GM18526 (cell line): ENCODE results near the gene RASAL2.

Experiments
- POLR2A ChIP-seq: IDR thresholded peaks from 3 replicates; pipeline ENCODE4 v1.6.1; 2011; ENCODE audit not compliant: insufficient read length; ENCODE audit errors: extremely low read depth

The RASAL2 gene

DNA sequence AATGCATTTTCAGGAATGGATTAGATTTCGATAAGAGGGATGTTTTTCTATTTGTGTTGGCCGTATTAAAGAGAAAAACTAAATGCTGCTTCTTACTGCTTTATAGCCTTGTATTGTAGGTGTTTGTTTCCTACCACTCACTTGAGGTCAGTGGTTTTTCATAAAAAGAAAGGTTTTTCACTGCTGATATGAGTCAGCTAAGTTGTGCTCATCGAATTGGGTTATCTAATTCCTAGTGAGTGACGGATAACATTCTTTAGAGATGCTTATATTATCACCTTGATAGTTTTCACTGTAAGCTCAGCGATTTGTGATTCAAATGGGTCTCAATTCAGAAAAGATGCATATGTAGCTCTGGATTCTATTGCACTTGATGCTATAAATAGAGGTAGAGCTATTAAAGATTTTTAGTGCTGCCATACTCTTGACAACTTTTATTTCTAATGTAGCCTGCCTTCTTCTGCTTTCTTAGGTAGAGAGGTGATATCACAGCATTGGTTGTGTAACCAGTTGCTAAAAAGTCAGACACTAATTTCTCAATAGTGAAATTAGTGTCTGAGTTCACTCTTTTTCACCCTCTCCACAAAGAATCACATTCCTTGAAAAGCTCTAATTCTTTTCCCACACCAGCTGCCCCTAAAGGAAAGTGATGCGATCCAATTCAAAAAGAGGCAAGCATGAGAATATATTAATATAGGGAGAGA lies 180.0 kb downstream of the RASAL2 start:
- TF ChIP-seq POLR2A, result no peak

DNA sequence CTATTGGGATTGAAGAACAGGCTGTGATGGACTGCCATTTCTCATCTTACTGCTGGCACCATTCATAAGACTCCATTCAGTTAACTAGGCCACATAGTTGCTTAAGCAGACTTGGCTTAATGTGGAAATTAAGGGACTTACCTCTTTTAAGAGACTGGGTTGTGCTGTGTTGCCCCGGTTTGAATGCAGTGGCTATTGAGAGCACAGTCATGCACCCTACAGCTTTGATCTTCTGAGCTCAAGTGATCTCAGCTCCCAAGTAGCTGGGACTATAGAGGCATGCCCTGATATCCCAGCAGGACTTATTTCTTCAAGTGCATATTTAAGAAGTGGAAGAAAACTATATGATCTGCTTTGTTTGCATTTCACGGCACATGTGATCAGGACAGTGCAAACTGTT lies 181.1 kb downstream of the RASAL2 start:
- no peak for TF ChIP-seq POLR2A

DNA sequence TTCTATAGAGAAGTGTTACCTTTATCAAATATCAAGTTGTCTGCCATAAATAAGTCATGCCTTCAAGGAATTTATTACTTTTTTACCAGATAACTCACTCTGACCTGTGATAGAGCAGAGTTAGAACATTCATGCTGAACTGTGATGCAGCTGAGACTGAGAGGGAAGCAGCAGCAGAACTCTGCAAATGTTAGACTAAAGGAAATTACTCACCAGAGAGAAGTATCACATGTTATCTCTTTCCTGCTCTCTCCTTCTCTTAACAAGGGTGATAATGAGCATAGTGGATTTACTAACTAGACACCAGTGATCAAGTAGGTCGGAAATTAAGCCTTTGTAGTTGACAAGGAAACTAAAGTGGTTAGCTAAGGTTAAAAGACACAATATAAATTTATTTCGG lies 181.6 kb downstream of the RASAL2 start:
- TF ChIP-seq POLR2A, result no peak

DNA sequence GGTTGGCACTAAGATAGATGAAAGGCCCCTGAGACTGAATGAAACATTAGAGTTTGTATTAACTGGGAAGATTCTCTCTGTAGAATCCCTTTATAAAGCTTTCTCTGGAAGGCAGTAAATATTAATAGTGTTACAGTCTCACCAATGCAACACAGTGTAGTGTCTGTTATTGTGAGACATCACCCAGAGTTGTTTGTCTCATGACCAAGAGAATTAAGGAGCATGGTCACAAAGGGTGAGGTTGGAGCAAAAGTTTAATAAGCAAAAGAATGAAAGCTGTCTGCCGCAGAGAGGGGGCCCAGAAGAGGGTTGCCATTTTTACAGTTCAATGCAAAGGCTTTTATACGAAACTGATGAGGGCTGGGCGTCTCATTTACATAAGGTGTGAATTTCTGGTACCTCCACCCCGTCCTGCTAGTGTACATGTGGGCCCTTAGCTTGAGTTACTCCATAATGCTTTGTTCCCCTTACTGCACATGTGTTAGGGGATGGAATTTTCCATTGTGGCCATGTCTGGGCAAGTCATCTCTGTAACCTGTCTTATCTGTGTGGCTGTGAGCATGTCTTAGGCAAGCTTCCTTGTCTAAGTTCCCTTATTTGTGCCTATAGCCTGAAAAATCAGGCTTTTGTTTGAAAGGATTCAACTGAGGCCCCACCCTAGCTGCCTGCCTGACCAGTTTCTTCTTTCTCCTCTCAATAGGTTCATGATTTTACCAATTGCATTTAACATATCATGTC lies 184.1 kb downstream of the RASAL2 start:
- no peak for TF ChIP-seq POLR2A

DNA sequence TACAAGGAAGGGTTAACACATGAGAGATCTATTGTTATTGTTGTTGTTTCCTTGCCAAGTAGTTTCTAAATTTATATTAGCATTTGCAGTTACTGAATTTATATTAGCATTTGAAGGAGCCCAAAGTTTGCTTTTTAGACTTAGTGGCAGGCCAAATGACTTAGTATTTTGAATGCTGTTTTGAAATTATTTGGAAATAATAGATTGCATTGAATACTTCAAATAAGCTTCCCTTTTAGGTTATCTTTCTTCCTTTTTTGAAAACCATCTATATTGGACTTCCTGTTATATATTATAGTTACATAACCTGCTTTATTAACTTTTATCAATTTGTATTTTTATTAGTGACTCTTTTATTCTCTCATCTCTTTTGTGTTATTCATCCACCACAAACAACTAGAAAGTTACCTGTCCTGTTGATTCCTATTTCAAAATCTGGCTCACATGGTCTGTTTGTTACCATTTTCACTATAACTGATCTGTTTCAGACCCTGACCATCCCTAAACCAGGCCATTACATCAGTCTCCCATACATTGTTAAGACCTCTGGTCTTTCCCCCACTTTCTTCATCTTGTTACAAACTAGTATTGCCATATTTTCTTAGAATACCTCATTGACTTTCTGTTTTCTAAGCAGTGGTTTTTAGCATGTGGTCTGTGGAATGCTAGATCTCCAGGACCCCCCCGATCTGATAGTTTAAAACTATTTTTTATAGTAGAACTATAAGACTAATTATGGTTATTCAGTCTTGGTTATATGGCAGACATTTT lies 185.2 kb downstream of the RASAL2 start:
- TF ChIP-seq POLR2A, result no peak

DNA sequence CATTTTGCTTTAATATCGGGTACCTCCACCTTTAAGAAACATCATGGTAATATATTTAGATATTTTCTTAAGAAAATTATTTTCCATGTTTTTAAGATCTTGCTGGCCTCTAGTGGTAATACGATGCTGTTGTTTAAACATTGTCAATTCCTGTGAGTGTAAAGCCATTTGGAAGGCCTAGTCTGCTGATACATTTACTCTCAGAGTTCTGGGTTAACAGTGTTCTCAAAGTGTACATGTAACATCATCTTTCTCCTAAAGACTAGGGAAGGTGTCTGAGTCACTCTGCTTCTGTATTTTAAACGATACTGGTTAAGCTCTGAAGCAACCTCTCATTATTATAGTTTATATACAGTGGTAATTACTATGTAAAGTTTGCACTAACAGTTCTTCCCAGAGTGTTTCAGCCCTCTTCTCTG lies 189.1 kb downstream of the RASAL2 start:
- TF ChIP-seq POLR2A, result no peak

DNA sequence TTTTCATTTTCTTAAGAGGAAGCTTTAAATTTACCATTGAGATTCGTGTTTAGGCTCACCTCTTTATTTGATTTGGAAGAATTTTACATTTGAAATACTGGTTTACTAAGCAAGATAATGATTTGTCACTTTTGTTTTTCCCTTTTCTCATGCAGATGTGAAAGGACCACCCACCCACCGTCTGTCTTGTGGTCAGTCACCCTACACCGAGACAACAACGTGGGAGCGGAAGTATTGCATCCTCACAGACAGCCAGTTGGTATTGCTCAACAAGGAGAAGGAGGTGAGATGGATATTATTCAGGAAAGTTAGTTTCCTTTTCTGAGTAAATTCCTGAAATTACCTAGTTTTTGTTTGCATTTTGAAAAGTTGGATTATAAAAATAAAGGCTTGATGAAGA lies 189.5 kb downstream of the RASAL2 start:
- no peak for TF ChIP-seq POLR2A

DNA sequence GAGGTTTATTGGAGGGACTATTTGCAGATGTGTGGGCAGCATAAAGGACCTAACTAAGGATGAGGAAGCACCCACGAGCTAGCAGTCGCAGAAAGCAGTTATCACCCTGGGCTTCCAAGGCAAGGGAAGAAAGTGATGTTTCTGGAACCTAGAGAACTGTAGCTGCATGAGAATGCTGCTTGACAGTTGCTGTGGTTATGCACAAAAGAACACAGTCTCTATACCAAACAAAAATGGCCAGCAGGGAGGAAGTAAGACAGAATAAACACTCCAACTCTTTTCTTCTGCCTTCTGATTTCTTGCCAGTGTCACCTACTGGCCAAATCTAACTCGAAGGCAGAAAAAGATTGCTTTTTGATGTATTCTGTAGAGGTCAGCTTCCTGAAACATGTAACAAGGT lies 190.2 kb downstream of the RASAL2 start:
- no peak for TF ChIP-seq POLR2A

DNA sequence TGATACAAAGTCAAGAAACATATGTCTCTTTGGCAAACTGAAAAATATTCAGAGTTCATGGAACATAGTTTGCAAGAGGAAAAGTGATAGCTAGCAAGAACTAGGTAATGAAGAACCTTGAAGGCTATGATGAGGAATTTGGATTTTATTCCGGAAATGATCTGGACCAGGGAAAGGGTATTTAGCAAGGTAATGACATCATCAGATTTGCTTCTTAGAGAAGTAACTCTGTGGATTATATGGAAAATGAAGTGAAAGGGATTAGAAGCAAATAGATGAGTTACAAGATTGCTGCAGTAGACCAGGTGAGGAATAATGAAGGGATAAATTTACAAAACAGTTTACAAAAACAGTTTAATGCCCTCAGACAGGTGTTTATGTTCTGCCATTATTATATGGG lies 197.3 kb downstream of the RASAL2 start:
- TF ChIP-seq POLR2A, result no peak

DNA sequence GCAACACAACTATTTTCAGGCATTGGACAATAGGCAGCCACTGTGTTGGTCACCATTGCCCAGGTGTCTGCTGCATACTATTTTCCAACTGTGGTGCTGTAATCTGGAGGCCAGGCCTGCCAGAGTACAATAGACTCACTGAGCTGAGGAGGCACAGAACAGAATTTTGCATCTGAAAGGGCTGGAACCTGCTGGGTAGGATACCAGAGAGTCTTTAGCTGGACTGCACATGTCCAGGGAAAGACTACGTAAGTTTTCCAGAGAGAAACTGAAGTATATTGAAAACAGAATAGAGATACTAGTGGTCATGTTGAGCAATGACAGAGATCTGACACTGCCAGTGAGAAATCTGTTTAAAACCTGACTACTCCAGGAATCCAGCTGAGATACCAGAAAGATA lies 200.8 kb downstream of the RASAL2 start:
- TF ChIP-seq POLR2A, result no peak

DNA sequence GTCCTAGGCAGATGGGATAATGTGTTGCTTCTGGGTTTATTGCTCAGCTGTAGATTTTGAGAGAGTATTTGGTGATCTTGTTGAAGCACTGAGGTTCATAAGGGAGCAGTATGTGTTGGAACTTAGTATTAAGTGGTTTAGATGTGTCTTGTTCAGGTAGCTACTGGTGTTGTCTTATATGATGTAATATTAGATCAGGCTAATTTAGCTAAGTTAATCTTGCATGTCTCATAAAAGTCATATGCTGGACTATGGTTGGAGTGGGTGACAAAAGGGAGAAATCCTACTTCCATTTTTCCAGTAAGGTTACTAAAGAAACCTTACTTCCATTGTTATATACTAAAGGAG lies 206.4 kb downstream of the RASAL2 start:
- no peak for TF ChIP-seq POLR2A

DNA sequence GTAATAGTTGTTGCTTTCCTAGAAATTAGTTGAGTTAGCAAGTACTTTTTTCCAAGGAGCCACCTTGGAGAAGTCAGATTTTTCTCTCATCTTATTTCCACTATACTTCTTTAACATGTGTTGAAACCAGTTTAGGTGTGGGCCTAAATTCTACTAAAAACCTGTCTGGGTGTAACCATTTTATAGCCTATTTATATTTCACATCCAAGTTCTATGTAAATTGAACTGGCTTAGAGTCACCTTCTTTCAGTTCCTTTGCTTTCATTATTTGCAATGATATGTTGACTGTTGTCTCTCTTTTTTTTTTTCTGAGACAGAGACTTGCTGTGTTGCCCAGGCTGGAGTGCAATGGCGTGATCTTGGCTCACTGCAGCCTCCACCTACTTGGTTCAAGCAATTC lies 207.2 kb downstream of the RASAL2 start:
- no peak for TF ChIP-seq POLR2A

DNA sequence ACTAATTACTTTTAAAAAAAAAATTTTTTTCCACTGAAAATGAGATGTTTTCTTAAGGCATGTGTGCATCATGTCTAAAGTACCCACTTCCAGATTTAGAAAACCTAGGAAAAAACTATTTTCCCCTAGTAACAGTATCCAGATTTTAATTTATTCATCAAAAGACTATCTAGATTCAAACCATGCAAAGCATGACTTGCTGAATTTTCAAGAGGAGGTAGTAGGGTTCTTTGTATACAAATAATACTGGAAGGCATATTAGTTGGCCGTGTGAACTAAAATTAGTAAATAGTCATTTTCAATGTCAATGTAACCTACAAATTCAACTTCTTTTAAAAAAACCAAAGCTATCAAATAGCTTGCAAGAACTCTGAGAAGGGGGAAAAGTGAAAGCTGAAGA lies 213.4 kb downstream of the RASAL2 start:
- TF ChIP-seq POLR2A, result no peak

DNA sequence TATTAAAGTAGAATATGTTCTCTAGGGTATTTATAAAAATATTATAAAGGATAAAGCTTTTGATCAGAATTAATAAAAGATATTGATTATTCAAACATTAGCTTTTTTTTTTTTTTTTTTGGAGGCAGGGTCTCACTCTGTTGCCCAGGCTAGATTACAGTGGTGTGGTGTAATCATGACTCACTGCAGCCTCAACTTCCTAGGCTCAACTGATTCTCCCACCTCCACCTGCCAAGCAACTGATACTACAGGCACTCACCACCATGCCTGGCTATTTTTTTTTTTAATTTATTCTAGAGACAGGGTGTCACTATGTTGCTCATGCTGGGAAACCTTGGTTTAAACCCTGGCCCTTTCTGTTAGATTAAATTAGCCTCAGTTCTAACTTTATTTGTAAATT lies 214.5 kb downstream of the RASAL2 start:
- TF ChIP-seq POLR2A, result no peak

DNA sequence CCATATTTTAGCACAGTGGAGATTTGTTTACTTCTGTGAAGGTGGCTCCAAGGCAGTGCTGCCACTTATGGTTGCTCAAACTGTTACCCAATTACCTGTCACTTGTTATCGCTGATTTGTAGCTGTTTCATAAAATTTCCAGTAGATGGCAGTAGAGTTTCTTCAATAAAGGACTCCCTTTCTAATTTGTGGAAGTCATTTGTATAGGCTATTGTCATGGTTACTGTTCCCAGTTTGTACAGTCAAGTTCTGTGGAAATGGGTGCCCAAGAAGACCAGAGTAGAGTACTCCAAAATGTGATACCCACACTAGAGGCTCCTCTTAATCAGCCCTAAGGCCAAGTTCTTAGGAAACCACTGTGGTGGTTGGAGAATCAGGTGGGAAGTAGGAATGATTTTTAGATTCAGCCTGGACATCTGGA lies 216.8 kb downstream of the RASAL2 start:
- no peak for TF ChIP-seq POLR2A

DNA sequence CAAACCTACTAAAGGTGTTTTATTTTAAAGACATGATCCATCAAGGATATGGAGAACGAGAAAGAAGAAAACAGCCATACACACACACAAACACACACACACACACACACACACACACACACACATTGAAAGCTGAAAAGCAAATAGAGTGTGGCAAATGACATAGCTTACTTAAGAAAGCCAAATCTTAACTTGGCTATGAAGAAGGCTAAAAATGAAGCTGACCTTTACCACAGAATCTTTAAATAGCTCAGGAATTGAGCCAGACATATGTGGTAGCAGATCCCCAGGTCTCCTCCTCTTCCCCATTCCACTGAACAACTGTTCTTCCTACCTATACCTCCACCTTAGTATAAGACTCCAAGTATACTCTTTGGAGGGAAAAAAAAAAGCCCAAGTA lies 217.3 kb downstream of the RASAL2 start:
- TF ChIP-seq POLR2A, result no peak
